ENCODE measurements around the gene AAMP.

DNA sequence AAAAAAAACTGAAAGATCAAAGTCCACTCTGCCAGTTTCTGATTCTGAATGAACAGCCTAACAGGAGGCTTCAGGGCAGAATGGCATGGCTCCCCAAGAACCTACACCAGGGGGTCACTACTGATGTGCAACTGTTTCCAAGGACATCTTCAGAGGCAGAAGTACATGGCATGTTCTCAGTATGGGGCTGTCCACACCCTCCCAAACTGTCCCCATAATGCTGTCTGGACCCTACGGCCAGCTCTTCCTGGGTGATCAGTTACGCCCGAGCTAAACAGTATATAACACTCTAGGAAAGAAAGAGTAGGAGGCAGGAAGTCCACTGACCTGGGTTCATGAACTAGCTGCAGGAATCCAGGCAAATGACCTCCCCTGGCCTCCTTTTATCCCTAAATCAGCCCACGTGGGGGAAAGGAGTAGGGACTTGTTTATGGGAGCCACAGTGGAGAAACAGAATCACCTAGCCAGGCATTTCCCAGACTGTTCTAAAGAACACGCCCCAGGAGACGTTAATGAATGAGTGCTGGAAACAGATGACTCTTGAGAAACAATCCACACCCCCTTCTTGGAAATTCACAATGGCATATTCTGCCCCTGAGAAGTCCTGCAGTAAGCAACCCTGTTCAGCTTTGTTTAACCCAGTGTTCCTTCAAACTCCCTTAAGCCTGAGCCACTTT is 19.8 kb upstream of the AAMP start:
- TF ChIP-seq, protein P1, sequence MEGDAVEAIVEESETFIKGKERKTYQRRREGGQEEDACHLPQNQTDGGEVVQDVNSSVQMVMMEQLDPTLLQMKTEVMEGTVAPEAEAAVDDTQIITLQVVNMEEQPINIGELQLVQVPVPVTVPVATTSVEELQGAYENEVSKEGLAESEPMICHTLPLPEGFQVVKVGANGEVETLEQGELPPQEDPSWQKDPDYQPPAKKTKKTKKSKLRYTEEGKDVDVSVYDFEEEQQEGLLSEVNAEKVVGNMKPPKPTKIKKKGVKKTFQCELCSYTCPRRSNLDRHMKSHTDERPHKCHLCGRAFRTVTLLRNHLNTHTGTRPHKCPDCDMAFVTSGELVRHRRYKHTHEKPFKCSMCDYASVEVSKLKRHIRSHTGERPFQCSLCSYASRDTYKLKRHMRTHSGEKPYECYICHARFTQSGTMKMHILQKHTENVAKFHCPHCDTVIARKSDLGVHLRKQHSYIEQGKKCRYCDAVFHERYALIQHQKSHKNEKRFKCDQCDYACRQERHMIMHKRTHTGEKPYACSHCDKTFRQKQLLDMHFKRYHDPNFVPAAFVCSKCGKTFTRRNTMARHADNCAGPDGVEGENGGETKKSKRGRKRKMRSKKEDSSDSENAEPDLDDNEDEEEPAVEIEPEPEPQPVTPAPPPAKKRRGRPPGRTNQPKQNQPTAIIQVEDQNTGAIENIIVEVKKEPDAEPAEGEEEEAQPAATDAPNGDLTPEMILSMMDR (conservative IDR thresholded peaks at IDR 0.05), result no peak
- no peak for TF ChIP-seq EZH2 (IDR thresholded peaks at IDR 0.05; ENCODE audit: low read depth)

Data from PC-9 (cell line).